ENCODE measurements around the gene SNED1.

Gene SNED1

DNA sequence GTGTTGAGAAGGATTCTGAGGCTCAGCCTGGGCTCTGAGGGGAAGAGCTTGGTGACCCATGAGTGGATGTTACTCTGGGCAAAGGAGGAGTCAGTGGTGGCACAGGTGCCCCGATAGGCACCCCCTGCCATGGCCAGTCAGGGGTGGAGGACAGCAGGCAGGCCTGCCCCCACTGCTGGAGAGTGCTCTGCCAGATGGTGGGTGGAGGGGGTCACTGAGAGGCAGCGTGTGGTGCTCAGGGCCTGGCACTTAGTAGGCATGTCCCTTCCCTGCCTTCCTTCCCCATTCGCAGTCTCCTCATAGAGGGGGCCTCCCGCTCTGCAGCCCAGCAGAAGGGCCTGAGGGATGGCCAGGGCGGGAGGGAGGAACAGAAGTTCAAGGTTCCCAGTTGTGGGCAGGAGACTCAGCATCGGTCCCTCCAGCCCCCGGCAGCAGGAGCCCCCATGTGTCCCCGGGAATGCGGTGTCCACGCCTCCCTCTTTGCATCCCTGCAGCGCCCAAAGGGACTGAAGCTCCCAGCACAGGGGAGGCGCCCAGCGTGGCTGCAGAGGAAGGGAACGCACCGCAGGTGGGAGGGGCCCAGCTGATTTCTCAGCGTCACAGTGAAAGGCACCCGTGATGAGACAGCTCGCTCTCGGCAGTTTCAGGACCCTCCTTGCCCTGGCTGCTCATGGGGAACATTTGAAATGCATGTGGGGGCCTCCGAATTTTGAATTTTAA lies 5.7 kb upstream of the SNED1 start:
- DNase-seq, result no peak

DNA sequence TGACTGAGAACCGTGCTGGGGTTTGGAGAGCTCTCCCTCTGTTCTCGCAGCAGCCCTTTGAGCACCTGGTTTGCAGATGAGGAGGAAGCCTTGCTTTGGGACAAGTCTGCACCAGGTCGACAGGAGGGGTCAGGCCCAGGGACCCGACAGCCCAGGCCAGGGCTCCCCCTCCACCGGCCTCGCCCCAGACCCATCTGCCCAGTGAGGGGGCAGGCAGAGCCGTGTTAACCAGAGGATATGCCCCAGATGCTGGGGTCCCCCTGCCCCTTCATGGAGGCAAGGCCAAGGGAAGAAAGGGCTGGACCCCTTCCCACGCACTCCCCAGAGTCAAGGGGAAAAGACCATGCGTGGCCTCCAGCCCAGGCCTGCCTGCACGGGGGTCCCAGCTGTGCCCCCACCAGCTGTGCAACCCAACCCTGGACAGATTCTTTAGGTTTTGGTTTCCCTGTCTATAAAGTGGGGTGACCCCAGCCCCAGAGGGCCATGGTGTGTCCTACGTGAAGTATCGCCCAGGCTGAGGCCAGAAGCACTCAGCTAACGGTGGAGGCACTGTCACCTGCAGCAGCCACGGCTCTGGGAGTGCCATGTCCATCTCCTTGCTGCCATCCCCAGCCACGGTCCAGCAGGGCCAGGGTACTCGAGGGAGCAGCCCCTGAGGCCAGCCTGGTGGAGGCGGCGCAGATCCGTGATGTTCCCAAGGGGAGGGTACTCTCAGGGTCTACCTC lies 4.8 kb upstream of the SNED1 start:
- no peak for DNase-seq

DNA sequence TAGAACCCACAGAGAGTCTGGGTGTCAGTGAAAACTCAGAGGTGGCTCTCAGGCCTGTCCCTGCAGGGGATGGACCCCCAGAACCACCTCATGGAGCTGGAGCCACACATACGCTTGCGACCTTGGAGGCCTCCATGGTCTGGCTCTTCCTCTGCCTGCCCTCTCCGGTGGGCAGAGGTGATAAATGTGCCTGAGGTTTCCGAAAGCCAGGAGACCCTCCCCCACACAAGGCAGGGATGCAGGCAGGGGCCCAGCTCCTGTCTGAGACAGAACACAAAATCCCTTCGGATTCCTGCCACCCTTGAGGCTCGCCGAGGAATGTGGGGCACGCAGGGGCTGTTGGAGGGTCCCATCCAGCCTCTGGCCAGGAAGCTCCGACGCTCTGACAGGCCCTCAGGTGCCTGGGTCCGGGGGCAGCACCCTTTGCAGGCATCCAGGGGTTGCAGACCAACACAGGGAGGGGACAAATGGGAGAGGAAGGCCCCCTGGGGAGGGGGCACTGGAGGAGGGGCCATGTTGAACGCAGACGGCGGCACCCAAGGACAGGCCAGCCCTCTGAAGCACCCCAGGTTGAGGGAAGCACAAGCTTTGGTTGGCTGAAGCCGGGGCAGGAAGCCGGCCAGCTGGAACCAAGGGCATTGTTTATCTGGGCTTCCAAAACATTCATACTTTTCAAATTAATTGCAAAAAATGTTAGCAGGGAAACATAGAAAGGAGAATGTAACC lies 4.1 kb upstream of the SNED1 start:
- no peak for DNase-seq

DNA sequence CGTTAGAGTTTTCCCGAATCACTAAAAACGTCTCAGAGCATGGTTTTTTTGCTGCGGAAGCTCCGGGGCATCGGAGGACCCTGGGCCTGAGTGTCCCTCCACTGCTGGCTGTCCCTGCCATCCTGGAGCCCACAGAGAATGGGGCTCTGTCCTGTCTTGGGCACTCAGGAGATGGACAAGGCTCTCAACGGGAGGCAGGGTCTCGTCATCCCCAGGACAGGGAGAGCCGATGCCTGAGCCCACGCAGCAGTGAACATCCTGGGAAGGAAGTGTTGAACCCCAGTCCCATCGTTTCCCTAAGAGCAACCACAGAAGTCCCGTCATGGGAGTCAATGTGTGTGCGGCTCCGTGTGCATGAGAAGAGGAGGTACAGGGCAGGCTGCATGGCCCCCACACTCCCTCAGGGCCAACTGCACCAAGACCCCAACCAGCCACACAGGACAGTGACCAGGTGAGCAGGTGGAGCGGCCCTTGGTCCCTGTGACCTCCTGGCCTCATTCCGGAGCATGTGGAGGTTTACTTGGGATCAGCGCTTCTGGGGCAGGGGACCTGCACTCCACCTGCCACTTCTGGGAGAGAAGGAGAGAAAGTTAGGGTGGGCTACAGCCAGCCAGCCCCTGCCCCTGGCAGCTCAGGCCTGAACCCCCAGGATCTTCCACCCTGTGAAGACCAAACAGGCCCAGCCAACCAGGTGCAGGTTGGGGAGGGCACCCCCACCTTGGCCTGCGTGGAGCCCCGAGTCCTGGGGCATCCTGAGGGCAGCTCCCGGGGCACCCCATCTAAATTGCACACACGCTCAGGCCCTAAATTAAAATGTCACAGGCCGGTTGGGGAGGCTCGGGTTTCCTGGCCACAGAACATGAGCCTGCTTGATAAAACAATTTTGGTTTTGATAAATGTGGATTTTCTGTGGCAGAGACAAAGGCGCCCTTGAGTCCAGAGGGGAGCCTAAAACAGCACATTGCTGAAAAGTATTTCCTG lies 3.1 kb upstream of the SNED1 start:
- DNase-seq, result no peak

- no peak for DNase-seq
Observed at GRCh38 chr2:240996161-240996833, 2.1 kb upstream of the SNED1 start.

GRCh38 chr2:240996834-240997140 lies 1.6 kb upstream of the SNED1 start:
- no peak for DNase-seq

GRCh38 chr2:240997141-240997855 lies 1.1 kb upstream of the SNED1 start:
- no peak for DNase-seq

- DNase-seq, result no peak
Observed at GRCh38 chr2:240998706-240998994, 232 bp downstream of the SNED1 start.

DNA sequence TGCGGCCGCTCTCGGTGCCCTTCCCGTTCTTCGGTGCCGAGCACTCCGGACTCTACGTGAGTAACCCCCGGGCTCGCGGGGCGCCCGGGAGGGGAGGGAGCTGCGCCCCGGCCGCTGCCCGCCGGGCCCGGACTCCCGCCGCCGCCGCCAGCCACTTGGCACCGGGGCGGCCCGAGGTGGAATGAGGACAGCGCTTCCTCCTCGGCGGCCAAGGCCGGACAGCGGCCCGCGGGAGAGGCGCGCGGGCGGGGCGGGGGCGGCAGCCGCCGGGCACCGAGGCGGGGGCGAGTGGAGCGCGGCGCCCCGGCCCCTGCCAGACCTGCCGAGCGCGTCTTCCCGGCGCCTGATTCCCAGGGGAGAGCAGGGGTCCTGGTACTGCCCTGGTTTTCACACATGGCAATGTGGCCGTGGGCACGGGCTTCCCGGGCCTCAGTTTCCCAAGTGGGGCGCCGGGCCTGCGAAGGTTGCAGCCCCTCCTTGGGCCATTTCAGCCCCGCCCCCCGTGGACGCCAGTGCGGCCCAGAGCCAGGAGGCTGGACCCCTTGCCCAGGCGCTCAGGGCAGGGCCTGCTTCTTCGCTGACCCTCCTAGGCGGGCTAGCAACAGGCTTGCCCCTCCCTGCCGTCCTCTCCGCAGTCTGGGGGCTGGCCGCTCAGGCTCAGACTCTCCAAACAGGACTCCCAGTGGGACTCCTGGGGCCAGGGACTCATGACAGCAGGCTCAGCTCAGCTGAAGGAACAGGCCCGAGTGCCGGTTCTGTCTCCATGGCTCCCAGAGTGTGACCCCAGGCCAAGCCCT lies 775 bp downstream of the SNED1 start:
- no peak for DNase-seq

GRCh38 chr2:240999873-241000541 lies 1.6 kb downstream of the SNED1 start:
- DNase-seq, result no peak

- no peak for DNase-seq
Observed at GRCh38 chr2:241000831-241001321, 2.5 kb downstream of the SNED1 start.

DNA sequence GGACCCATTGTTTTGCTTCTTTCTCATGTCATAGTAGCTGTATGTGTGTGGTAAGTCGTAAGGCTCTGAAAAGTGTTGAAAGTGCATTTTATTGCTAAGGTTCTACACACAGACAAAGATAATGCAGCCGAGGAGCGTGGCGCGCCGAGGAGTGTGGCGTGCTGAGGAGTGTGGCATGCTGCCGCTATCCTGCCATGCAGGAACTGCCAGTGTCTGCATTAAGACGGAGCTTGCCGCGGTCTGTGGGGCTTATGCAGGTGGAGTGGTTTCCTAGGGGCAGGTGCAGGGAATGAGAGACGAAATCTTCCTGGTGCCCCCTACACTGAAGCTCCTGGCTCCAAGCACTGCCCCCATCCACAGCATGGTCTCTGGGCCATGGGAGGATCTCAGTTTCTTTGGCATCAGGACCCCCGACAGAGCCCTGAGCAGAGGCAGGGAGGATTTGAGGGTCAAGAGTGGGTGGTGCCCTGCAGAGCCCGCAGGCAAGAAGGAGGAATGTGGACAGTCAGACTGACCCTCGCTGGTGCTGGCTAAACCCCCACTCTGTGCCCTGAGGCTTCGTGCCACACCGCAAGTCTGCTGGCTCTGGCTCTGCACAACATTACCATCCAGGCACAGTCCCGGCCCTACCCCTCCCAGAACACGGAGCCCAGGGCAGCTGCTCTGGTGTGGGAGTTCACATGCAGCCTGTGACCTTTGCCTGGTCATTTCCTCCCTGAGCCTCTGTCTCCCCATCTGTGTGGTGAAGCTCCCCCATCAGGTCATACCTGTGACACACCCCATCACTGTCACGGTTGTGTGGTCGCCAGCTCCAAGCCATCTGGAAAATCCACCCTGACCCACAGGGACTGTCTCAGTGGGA lies 3.2 kb downstream of the SNED1 start:
- no peak for DNase-seq

- no peak for DNase-seq
Observed at GRCh38 chr2:241002275-241003046, 4.0 kb downstream of the SNED1 start.

GRCh38 chr2:241003047-241003360 lies 4.6 kb downstream of the SNED1 start:
- no peak for DNase-seq

DNA sequence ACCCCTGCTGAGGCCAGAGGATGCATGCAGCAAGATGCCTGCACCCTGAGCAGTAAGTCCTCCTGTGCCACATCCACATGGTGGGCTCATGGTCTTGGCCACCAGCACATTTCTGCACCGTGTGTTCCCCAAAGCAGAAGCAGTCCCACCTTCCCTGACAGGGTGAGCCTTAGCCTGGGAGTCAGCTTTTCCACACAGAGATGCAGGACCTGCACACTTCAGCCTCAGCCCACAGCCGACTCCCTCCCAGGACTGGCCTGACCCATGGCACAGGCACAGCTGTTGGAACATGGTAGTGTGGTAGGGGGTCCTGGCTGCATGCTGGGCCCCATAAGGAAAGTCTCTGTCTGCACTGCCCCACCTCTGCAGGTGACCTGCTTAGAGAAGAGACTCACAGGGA lies 5.0 kb downstream of the SNED1 start:
- DNase-seq, result no peak

DNA sequence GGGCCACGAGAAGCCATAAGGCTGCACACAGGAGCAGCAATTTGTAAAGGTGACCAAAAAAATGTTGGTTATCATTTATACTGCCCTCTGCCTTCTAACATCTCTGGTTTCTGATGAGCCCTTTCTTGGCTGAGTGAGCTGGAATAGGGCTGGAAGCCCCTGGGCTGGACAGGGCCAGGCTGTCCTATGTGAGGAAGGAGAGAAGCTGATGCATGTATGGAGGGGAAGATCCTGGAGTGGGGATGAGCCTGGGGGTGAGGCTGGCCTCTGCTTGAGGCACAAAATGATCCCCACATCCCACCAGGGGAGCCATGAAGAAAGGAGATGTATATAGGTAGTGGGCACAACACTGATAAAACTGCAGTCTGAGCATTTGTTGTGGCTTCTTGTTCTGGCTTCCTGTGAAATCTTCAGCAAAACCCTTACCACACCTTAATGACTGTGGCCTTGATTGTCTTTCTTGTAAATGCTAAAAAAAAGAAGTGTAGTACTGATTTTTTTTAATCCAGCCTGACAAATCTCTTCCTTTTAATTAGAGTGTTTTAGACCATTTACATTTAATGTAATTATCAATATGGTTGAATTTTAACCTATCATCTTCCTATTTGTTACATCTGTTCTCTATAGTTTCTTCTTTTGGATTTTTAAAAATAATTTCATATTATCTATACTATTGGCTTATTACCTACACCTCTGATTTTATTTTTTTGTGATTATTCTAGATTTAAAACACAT lies 5.6 kb downstream of the SNED1 start:
- DNase-seq, result no peak

GRCh38 chr2:241005569-241005968 lies 7.2 kb downstream of the SNED1 start:
- DNase-seq, result no peak

GRCh38 chr2:241006412-241006811 lies 8.0 kb downstream of the SNED1 start:
- DNase-seq, result no peak
